Heart left ventricle (tissue), 16 donors: Measurements from ENCODE around the gene PLA2G7. TPM values are rescaled to one million over a fixed set of nuclear protein-coding genes. Genes with fewer than 3 reads are reported as not detected.
"Not testable (repeated sequence)": the region's sequence is repeated elsewhere in the genome, so short reads cannot be mapped to it uniquely, and the experiment has no call there.

Experiments used
- ATAC-seq, 4 donors: fragments of 200-7000 bp; cut with Tn5 transposase; one replicate each; pipeline ENCODE4 v1.9.1; 2020 to 2022; ENCODE audit warnings: moderate library complexity in 4 of 4, mild to moderate bottlenecking in 3 of 4, moderate number of reproducible peaks in 1 of 4
- DNase-seq, 5 donors: peaks; one replicate each; pipeline ENCODE4 v3.0.0-alpha.2; 2020
- H3K27ac ChIP-seq, 12 donors: fragments of 200-600 bp; sonication (generic) in 4 of 12; one replicate each; pipeline versions ENCODE4 v1.5.0 to v1.8.0; 2016 to 2022; ENCODE audit warnings: mild to moderate bottlenecking in 2 of 12
- H3K27me3 ChIP-seq, 9 donors: fragments of 200-600 bp; sonication (generic) in 2 of 9; one replicate each; pipeline versions ENCODE4 v1.5.1 to v1.8.0; 2016 to 2022; ENCODE audit warnings: mild to moderate bottlenecking in 3 of 9
- H3K36me3 ChIP-seq, 9 donors: fragments of 200-600 bp; sonication (generic) in 2 of 9; one replicate each; pipeline versions ENCODE4 v1.5.0 to v1.8.0; 2018 to 2022; ENCODE audit warnings: mild to moderate bottlenecking in 2 of 9
- H3K4me1 ChIP-seq, 12 donors: fragments of 200-600 bp; sonication (generic) in 4 of 12; one replicate each; pipeline versions ENCODE4 v1.5.0 to v1.8.0; 2016 to 2022; ENCODE audit warnings: mild to moderate bottlenecking in 3 of 12
- H3K4me3 ChIP-seq, 12 donors: fragments of 200-600 bp; sonication (generic) in 4 of 12; one replicate each; pipeline versions ENCODE4 v1.5.0 to v1.8.0; 2017 to 2022; ENCODE audit warnings: mild to moderate bottlenecking in 9 of 12, moderate library complexity in 4 of 12
- H3K9me3 ChIP-seq, 12 donors: fragments of 200-600 bp; sonication (generic) in 4 of 12; one replicate each; pipeline versions ENCODE4 v1.5.0 to v1.8.0; 2016 to 2022; ENCODE audit warnings: mild to moderate bottlenecking in 1 of 12
- POLR2A ChIP-seq, 2 donors: fragments of 450-650 bp; IDR thresholded peaks; one replicate each; pipeline ENCODE4 v1.6.1; 2017; ENCODE audit warnings: antibody characterized with exemption in 2 of 2, mild to moderate bottlenecking in 2 of 2, moderate library complexity in 2 of 2
- WGBS, 4 donors: extraction: QIAGEN DNeasy Blood & Tissue Kit in 2 of 4; methylation state at CpG; one replicate each; pipeline versions ENCODE4 v1.1.5 to v1.1.7; 2013 to 2018; 5-methylcytosine and 5-hydroxymethylcytosine counted together
- intact Hi-C, 10 donors: fragments of 100-400 bp; cut with DNase I; formaldehyde crosslinking; loops; one replicate each; pipeline versions ENCODE4 v1.11.1 to v1.14.2; 2022
- polyA plus RNA-seq, 2 donors: library from polyadenylated mRNA; stranded (reverse); fragments of 200-250 nt; gene quantifications; one replicate each; pipeline ENCODE4 v1.2.3, GENCODE V29; 2013
- total RNA-seq, 9 donors: library from RNA; depleted of rRNA in 2 of 9; stranded (reverse); fragments of >200 nt in 2 of 9; fragmentation: NEBNext Ultra II Directional in 3 of 9; extraction: Animal tissue kit (Norgen Biotek cat#: 25700) in 3 of 9; gene quantifications; one replicate each; pipeline versions ENCODE4 v1.1.0 to v1.2.4, GENCODE V29; 2016 to 2023
- TF ChIP-seq, protein P1 (sequence below), 12 donors: fragments of 200-600 bp; sonication (generic) in 4 of 12; IDR thresholded peaks; one replicate each; pipeline versions ENCODE4 v1.5.0 to v1.8.0; 2018 to 2022; ENCODE audit warnings: antibody characterized with exemption in 12 of 12, mild to moderate bottlenecking in 5 of 12
- donor health status: ischemic (EF 13 %, LVEDD 7.1; RV severe dilation, severe dysfunction).
- donor health status: healthy with polysubstance abuse.
- donor health status: DM: no; HTN: yes; CAD: no.
- donor health status: DM: no; HTN: no; CAD: no.
- donor health status: ischemic (EF 25% LVEDD 6.9; RV normal size, moderate dysfunction).
- donor health status: ischemic (EF 25% LVEDD 5.7; RV mildly dilated, moderate dysfunction).
- donor health status: healthy.
- donor health status: DM: yes; HTN: yes; CAD: no.
- donor health status: ischemic (EF 35%, LVEDD 5.7; RV mildly dilated, moderate dysfunction).
- donor health status: nonischemic (EF 11% LVEDD 7.7; RV severe dilation, severe dysfunction).
- donor health status: DM: yes; HTN: yes; CAD: no.
- donor health status: PGD.
- donor health status: ischemic (EF 29% LVEDD 5.4; RV normal size, mild dysfunction).
- donor health status: nonischemic (EF 23%, LVEDD 6.1; RV moderate dilation, normal function).

The PLA2G7 gene
- total and polyA plus RNA-seq, 11 donors, result 0.19 to 10.8 (median 0.49) TPM; not detected in 3

DNA sequence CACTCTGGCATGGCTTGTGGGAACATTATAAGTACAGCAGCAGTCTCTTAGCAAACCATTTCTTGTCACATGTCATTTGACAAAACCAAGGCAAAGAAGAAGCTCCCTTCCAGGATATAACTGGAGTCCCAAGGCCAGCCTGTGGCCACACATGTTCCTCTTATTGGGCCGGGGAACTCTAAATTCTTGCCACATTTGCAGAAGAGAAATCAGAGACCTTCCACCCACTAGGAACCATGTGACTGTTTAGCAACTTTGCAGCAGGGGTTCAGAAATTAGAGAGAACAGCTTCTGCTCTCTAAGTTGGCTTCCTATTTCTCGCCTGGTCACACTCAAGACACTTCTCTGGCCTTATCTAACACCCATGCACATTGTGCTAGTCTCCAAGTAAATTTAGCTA, 37.6 kb upstream of the PLA2G7 start:
- intact Hi-C loops, result loop anchor here in 1 of 10 donors (10.0 kb wide), 1 partner anchor 68 kb away; no protein-coding TSS in a partner anchor
- H3K27ac ChIP-seq, result peak overlapping the region in 1 of 12 donors; percentile 92
- no peaks in the 10 kb centered on the region for H3K27me3 ChIP-seq

DNA sequence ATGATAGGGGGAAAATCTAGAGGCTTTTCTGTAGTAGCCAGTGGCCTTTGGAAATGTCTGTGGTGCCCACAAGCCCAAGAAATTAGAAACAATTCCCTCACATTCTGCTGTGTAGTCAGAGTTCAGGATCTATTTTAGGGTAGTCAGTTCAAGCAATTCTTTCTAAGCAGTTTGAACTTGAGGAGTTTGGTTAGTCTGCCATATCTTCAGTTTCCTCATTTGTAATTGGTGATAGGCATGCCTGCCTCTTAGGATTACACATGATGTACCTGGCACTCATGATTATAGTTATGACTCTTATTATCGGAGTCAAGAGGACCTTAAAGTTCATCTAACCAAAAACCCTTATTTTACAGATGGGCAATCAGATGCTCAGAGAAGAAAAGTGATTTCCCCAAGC, 36.8 kb upstream of the PLA2G7 start:
- no peaks in the 10 kb centered on the region for H3K36me3 ChIP-seq
- no peak for DNase-seq
- TF ChIP-seq, protein P1, sequence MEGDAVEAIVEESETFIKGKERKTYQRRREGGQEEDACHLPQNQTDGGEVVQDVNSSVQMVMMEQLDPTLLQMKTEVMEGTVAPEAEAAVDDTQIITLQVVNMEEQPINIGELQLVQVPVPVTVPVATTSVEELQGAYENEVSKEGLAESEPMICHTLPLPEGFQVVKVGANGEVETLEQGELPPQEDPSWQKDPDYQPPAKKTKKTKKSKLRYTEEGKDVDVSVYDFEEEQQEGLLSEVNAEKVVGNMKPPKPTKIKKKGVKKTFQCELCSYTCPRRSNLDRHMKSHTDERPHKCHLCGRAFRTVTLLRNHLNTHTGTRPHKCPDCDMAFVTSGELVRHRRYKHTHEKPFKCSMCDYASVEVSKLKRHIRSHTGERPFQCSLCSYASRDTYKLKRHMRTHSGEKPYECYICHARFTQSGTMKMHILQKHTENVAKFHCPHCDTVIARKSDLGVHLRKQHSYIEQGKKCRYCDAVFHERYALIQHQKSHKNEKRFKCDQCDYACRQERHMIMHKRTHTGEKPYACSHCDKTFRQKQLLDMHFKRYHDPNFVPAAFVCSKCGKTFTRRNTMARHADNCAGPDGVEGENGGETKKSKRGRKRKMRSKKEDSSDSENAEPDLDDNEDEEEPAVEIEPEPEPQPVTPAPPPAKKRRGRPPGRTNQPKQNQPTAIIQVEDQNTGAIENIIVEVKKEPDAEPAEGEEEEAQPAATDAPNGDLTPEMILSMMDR (IDR thresholded peaks at IDR 0.05), result no peak
- TF ChIP-seq POLR2A (IDR thresholded peaks at IDR 0.05), result no peak
- H3K4me1 ChIP-seq, result peaks cover 0 to 37% (median 1%) of the 10 kb centered on the region in 12 donors
- H3K27me3 ChIP-seq, result no peaks in the 10 kb centered on the region
- intact Hi-C loops, result loop anchor here in 1 of 10 donors (10.0 kb wide), 1 partner anchor 67 kb away; no protein-coding TSS in a partner anchor
- WGBS, 4 donors, result 51 to 79% (median 57%) methylated on average over 1 of the region's 1 CpG
- ATAC-seq, result peak in 2 of 4 donors; percentile 30 to 49
- no peak overlapping the region for H3K4me3 ChIP-seq
- H3K27ac ChIP-seq, result peak overlapping the region in 3 of 12 donors; percentile 19 to 92 (median 31)
- H3K9me3 ChIP-seq, result peaks cover 0 to 7% (median 0%) of the 10 kb centered on the region in 12 donors

More for the DNA sequence above, 37.6 kb upstream of the PLA2G7 start:
- no peak overlapping the region for H3K4me3 ChIP-seq
- H3K4me1 ChIP-seq, result peaks cover 0 to 37% (median 1%) of the 10 kb centered on the region in 12 donors
- no peaks in the 10 kb centered on the region for H3K9me3 ChIP-seq
- no peak for TF ChIP-seq POLR2A (IDR thresholded peaks at IDR 0.05)
- TF ChIP-seq, protein P1 (IDR thresholded peaks at IDR 0.05), result no peak
- peak; percentile 26 to 46 (median 31) for DNase-seq
- peak; percentile 55 to 91 (median 84) for ATAC-seq
- H3K36me3 ChIP-seq, result no peaks in the 10 kb centered on the region
- 44 to 54% (median 49%) methylated on average over 2 of the region's 2 CpGs for WGBS, 4 donors

DNA sequence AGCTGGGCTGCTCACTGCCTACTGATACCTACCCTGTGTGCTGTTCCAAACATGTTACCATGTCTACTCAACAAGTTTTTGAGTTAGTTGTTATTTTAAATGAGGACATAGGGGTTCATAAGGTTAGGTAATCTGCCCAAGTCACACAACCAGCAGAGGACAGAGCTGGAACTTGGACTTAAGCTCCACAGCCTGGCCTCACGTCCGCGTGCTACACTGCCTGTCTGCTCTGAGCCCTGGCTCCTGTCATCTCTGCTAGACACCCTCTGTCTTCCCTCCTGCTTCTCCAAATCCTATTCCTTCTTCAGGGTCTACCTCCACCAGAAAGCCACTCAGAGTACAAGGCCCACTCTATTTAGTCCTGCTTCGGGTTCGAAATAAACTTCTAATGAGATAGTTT, 29.8 kb upstream of the PLA2G7 start:
- Histone ChIP-seq H3K27me3 (no peaks in the 10 kb centered on the region), H3K27ac (no peak overlapping the region), H3K4me1 (no peaks in the 10 kb centered on the region), H3K9me3 (peaks cover 0 to 10% (median 0%) of the 10 kb centered on the region in 12 donors), H3K36me3 (no peaks in the 10 kb centered on the region), H3K4me3 (no peak overlapping the region)
- TF ChIP-seq POLR2A (IDR thresholded peaks at IDR 0.05), result no peak
- ATAC-seq (no peak), DNase-seq (no peak)
- WGBS, 4 donors, result 88 to 91% (median 90%) methylated on average over 5 of the region's 5 CpGs
- intact Hi-C loops, result no loop called here

DNA sequence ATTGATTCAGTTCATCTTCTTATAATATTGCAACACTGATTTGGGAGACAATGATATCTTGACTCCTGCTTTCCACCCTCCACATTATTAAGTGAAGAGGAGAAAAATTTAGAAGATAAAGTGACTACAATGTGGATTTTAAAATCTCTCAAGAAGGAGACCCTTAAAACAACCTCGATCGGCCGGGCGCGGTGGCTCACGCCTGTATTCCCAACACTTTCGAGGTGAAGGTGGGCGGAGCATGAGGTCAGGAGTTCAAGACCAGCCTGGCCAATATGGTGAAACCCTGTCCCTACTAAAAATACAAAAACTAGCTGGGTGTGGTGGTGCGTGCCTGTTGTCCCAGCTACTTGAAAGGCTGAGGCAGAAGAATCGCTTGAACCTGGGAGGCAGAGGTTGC, 29.1 kb upstream of the PLA2G7 start:
- H3K4me1 ChIP-seq, H3K36me3 ChIP-seq, H3K4me3 ChIP-seq, ATAC-seq, H3K27ac ChIP-seq, H3K27me3 ChIP-seq, intact Hi-C loops, H3K9me3 ChIP-seq, DNase-seq: not testable (repeated sequence)
- WGBS, 4 donors, result 89 to 94% (median 92%) methylated on average over 10 of the region's 10 CpGs

DNA sequence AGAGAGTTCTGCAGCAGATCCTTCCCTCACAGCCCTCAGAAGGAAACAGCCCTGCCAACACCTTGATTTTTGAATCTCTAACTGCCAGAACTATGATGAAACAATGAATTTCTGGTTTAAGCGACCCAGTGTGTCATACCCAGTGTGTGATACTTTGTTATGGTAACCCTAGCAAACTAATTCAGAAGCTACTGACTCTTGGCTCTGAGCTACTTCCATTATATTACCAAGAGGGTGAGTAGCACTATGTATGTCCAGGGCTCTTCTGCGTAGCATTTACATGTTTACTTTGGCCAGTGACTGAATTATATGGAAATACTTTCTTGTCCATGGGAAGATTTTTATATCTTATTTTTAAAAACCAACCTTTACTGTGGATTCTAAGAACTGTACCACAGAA, 28.3 kb upstream of the PLA2G7 start:
- Histone ChIP-seq H3K4me1 (no peaks in the 10 kb centered on the region), H3K9me3 (peaks cover 0 to 10% (median 0%) of the 10 kb centered on the region in 12 donors), H3K36me3 (no peaks in the 10 kb centered on the region), H3K27ac (no peak overlapping the region), H3K4me3 (no peak overlapping the region), H3K27me3 (no peaks in the 10 kb centered on the region)
- WGBS, 4 donors, result 67 to 84% (median 80%) methylated on average over 2 of the region's 2 CpGs
- DNase-seq (no peak), ATAC-seq (no peak)
- intact Hi-C loops, result no loop called here
- TF ChIP-seq, protein P1 (IDR thresholded peaks at IDR 0.05), result no peak
- no peak for TF ChIP-seq POLR2A (IDR thresholded peaks at IDR 0.05)
